ENCODE measurements around the gene GLB1L.
"Not testable (repeated sequence)": the region's sequence is repeated elsewhere in the genome, so short reads cannot be mapped to it uniquely, and the experiment has no call there.

Gene GLB1L

GRCh38 chr2:219245148-219245898, at the start of gene GLB1L, which contains the start of gene STK16:
Gene GLB1L (minus strand): TSS chr2:219245444. CDS start chr2:219243573, 1,871 bp downstream.
Gene STK16 (plus strand): TSS chr2:219245479. CDS start chr2:219246000, 521 bp downstream.
- peak; percentile 83 to 93 (median 93) for DNase-seq (ENCODE audit: low read depth in 2 of 3, low spot score in 2 of 3)

- peak; percentile 72 to 79 (median 79) for DNase-seq (ENCODE audit: low read depth in 2 of 3, low spot score in 2 of 3)
Measured at GRCh38 chr2:219294356-219295351, 49.4 kb upstream of the GLB1L start.

- DNase-seq (ENCODE audit: low read depth in 2 of 3, low spot score in 2 of 3), result no peak
Measured at GRCh38 chr2:219293736-219294231, 48.5 kb upstream of the GLB1L start.

- DNase-seq (ENCODE audit: low read depth in 2 of 3, low spot score in 2 of 3), result no peak
Measured at GRCh38 chr2:219292616-219293015, 47.4 kb upstream of the GLB1L start.

- DNase-seq (ENCODE audit: low read depth in 2 of 3, low spot score in 2 of 3), result no peak
Measured at GRCh38 chr2:219291910-219292490, 46.8 kb upstream of the GLB1L start.

GRCh38 chr2:219291394-219291793, 46.1 kb upstream of the GLB1L start:
- DNase-seq (ENCODE audit: low read depth in 2 of 3, low spot score in 2 of 3), result no peak

GRCh38 chr2:219290381-219291171, 45.3 kb upstream of the GLB1L start:
- no peak for DNase-seq (ENCODE audit: low read depth in 2 of 3, low spot score in 2 of 3)

- DNase-seq (ENCODE audit: low read depth in 2 of 3, low spot score in 2 of 3), result no peak
Measured at GRCh38 chr2:219289537-219290361, 44.5 kb upstream of the GLB1L start.

- no peak for DNase-seq (ENCODE audit: low read depth in 2 of 3, low spot score in 2 of 3)
Measured at GRCh38 chr2:219289195-219289536, 43.9 kb upstream of the GLB1L start.

GRCh38 chr2:219287580-219288265, 42.5 kb upstream of the GLB1L start:
- DNase-seq (ENCODE audit: low read depth in 2 of 3, low spot score in 2 of 3), result no peak

GRCh38 chr2:219287116-219287440, 41.8 kb upstream of the GLB1L start:
- DNase-seq (ENCODE audit: low read depth in 2 of 3, low spot score in 2 of 3), result not testable (repeated sequence)

GRCh38 chr2:219286436-219287115, 41.3 kb upstream of the GLB1L start:
- DNase-seq (ENCODE audit: low read depth in 2 of 3, low spot score in 2 of 3), result no peak

GRCh38 chr2:219285894-219286425, 40.7 kb upstream of the GLB1L start:
- DNase-seq (ENCODE audit: low read depth in 2 of 3, low spot score in 2 of 3), result no peak

GRCh38 chr2:219285373-219285735, 40.1 kb upstream of the GLB1L start:
- no peak for DNase-seq (ENCODE audit: low read depth in 2 of 3, low spot score in 2 of 3)

- DNase-seq (ENCODE audit: low read depth in 2 of 3, low spot score in 2 of 3), result no peak
Measured at GRCh38 chr2:219284501-219285372, 39.5 kb upstream of the GLB1L start.

GRCh38 chr2:219282943-219283581, 37.8 kb upstream of the GLB1L start:
- no peak for DNase-seq (ENCODE audit: low read depth in 2 of 3, low spot score in 2 of 3)

GRCh38 chr2:219282375-219282774, 37.1 kb upstream of the GLB1L start:
- DNase-seq (ENCODE audit: low read depth in 2 of 3, low spot score in 2 of 3), result no peak
